GM18498 (cell line): ENCODE data around the gene BSND.
"Not testable (repeated sequence)": the region's sequence is repeated elsewhere in the genome, so short reads cannot be mapped to it uniquely, and the experiment has no call there.

Experiments used
- ATAC-seq: cut with Tn5 transposase; IDR thresholded peaks from one replicate; pipeline ENCODE4 v1.9.1; 2021; ENCODE audit warnings: mild to moderate bottlenecking, moderate library complexity; ENCODE audit not compliant: unreplicated experiment

Gene BSND

DNA sequence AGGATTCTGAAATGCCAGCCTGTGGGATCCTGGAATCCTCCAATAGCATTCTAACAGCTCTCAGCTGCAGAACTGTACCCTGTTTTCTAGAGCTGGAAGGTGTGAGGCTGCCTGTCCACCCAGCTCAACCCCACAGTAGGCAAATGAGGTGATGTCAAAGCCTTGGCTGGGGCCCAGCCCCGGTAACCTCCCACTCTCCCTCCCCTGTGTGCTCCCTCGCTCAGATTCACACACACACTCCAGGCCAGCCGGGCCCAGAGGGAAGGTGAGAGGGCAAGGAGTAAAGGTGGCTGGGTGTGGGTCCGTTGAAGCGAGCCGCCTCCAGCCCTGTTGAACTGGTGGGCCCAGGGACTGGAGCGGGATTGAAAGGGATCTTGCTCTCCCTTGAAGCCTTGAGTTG lies at the start of gene BSND:
BSND (plus strand) TSS at position 257 of the 400 bp plus-strand sequence. CDS start 254 bp downstream, outside the sequence.
- ATAC-seq, result no peak

DNA sequence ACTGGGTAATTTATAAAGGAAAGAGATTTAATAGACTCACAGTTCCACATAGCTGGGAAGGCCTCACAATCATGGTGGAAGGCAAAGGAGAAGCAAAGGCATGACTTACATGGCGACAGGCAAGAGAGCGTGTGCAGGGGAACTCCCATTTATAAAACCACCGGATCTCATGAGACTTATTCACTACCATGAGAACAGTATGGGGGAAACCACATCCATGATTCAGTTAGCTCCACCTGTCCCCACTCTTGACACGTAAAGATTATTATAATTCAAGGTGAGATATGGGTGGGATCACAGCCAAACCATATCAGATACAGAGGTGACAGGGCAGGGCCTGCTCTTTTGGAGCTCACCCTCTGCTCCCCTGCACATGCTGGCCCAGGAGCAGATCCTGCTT lies 49.7 kb upstream of the BSND start:
- no peak for ATAC-seq

DNA sequence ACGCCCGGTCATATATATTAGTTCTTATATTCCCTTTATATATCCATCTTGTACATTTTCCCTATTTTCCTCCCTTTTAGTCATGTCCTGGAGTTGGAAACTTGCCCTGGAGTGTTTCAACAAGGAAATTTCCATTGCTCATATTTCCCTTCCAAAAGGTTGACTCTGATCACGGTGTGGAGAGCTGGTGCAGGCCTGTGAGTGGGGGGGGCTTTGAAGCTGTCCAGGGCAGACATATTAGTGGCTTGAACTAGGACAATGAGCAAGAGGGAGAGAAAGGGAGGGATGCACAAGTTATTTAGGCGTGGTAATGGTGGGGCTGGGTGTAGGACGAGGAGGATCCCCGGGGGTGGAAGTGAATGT lies 48.7 kb upstream of the BSND start:
- ATAC-seq, result no peak

DNA sequence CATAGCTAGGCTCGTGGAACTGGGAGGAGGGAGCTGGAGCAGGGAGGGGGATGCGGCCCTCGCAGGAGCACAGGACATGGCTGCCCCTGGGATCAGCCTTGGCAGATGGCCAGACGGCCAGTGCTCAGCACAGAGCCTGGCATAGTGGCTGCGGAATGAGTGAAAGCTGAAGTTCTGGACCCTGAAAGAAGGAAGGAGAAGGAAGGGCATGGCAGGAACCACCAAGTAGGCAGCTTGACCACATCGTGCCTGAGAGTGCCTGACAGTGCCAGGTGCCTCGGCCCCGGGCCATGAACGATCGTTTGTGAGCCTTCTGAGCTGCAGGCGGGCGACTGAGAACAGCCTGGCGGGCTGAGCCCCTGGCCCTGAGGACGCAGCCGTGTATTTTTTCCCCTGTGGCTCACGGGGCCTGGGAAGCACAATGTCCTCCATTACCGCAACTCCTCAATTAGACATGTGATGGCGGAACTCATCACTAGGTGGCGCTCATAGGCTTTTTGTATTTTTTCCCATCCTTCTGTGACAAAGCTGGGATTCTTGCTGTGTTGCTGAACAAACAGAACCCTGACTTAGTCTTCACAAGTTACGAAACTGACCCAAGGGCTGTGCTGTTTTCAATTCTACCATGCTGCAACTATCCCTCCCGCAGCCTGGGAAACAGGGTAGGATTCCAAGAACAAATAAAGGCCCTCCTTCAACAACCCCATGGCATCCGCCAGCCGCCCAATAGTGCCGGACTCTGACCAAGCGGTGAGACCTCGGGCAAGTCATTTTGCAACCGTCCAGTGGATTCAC lies 48.2 kb upstream of the BSND start:
- peak; percentile 61 for ATAC-seq

DNA sequence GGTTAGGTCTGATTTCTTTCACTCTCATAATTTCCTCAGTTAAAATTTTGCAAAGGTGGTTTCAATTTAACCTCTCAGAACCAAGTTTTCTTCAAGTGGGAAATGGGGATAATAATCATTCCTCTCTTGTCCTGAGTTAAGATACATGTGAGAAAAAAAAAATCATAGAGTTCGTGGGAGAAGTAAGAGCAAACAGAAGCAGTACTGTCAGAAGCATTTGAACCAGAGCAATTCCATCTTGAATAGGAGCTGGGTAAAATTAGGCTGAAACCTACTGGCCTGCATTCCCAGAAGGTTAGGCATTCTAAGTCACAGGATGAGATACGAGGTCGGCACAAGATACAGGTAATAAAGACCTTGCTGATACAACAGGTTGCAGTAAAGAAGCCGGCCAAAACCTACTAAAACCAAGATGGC lies 46.9 kb upstream of the BSND start:
- no peak for ATAC-seq

- no peak for ATAC-seq
These were observed 45.6 kb upstream of the BSND start for GRCh38 chr1:54952950-54953718.

DNA sequence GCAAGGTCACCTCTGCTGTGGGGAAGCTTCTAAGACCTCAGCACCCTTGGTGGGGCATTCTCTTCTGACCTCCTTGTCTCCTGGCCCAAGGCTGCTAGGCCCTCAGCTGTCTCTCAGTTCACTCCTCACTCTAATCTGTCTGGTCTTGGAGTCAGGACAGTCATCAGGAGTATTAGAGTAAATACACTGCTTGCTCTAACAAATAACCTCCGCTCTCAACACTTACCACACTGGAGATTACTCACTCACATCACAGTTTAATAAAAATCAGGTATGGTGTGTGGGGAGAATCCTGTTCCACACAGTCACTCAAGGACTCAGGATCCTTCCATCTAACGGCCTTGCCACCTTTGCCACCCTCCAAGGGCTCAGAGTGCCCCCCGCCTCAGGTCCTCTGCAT lies 44.9 kb upstream of the BSND start:
- no peak for ATAC-seq

GRCh38 chr1:54955359-54955758 lies 43.4 kb upstream of the BSND start:
- no peak for ATAC-seq

DNA sequence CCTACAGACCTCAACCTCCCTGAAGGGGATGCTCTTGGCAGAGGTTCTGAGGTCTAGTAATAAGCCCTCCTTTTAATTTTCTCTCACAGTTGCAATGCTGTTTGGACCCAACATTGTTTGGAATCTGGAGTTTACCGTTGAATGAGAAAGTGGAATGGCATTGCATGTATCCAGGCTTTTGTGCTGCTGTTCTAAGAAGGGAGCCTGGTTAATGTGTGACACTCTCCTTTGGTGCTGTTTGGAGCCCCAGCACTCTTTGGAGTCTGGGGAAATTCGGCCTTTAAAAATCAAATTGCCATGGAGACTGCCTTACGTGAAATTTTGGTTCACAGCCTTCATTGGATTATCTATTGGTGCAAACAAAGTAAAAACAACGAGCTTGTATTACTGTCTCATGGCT lies 42.0 kb upstream of the BSND start:
- ATAC-seq, result no peak

GRCh38 chr1:54959241-54959640 lies 39.5 kb upstream of the BSND start:
- ATAC-seq, result no peak

- no peak for ATAC-seq
These were observed 35.9 kb upstream of the BSND start for GRCh38 chr1:54962612-54963395.

GRCh38 chr1:54963829-54964228 lies 34.9 kb upstream of the BSND start:
- not testable (repeated sequence) for ATAC-seq

DNA sequence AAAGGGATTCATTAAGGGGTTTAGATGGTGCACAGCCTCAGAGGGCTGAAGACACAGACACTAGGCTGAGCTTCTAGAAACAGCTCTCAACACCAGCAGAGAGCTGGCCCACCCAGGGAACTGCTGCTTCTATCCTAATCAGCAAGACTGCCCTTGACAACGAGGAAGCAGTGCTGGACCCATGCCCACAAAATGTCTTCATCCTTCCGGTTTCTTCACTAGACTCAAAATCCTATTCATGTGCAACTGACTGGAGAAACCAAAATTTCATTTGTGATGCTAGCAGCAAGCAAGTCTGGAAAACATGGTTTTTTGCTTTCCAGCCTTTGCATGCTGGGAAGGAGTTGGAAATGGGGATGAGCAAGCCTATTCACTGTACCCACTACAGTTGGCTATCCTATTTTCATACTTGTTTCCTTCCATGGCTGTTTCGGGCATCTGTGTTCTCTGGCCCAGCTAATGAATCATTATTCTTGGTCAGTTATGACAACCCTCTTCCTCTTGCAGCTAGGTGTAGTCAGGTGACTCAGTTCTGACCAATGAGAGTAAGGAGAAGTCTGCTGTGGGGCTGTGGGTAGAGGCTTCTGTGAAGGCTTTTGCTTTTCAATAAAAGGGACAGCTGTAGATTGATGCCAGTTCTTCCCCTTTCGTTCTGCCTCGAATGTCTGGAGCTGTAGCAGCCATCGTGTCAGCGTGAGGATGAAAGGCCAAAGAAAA lies 33.0 kb upstream of the BSND start:
- peak; percentile 88 for ATAC-seq

DNA sequence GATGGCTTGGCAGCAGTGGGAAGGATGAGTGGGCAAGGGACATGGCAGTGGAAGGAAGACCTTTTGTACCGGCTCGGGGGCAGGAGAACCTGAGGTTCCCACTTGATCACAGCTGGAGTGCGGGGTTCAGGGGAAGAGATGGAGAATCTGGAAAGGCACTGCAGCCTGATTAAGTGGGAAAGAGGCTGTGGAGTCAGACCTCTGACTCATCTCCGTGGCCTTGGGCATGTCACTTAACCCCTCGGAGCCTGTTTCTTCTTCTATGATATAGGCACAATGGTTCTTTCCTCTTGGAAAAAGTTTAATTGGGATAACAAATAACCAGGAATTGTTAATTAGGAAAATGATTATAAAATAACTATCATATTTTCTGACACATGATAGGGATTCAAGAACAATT lies 31.4 kb upstream of the BSND start:
- no peak for ATAC-seq

DNA sequence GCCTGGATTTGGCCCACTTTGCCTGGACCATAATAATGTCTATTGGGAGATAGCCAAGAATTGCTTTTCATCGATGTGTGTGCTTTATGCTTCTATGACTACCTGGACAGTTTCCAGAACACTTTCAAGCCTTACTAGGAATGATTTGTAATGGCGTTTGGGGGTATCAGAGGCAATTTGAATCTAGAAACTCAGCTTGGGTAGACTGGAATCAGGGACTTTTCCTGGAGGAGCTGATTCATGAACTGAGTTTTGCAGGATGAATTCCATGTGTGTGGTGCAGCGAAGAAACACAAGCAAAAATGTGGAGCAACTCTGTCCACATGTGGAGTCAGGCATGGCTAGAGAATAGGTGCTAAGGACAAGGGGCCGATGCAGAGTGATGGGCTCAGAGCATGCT lies 30.2 kb upstream of the BSND start:
- ATAC-seq, result no peak

DNA sequence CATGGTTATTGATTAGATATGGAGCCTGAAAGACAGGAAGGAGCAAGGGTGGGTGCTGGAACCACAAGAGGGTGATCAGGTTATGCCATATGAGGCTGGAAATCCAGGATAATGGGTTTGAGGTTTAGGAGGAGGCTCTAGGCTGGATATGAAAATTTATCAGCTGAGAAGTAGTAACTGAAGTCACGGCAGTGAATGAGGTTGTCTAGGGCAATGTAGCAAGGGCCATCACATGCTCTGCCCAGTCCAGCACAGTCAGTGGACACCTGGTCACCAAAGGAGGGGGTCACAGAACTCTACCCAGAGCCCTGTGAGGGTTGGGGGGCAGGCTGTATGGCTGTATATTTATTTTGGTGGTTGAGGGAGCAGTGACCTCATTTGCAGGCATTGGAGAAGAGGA lies 28.9 kb upstream of the BSND start:
- ATAC-seq, result no peak

DNA sequence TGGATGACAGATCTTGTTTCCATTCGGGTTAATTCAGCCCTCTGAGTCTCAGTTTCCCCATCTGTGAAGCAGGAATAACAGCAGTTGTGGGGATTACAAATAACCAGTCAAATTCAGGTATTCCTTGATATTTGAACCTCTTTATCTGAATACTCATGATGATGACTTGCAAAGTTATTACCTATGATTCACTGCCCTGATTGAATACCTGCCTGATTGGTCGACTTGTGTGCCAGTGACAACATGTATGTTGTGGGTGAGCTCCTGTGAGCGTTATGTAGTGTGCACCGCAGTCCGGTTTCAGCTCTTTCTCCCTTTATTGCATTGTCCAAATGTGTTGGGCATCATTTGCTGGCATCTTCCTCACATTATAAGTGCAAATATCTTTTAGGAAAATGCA lies 27.8 kb upstream of the BSND start:
- peak; percentile 9 for ATAC-seq

- ATAC-seq, result peak; percentile 80
These were observed 27.4 kb upstream of the BSND start for GRCh38 chr1:54971317-54971791.

DNA sequence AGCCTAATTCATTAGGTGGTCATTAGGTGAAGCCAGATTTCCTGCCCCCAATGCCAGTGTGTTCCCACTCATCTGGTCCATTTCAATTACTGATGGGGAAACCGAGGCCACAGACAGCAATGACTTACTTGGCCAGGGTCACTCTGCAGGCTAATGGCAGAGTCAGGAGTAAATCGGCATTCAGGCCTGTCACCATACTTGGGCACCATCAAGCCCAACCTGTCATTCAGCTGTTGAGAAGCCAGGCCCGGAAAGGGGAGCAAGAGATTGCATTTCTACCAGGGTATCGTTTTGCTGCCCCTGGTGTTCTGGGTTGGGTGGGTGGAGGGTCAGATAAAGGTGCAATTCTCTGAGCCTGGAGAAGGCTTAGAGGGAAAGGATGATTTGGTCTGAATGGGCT lies 26.3 kb upstream of the BSND start:
- no peak for ATAC-seq

GRCh38 chr1:54973205-54973921 lies 25.4 kb upstream of the BSND start:
- no peak for ATAC-seq
